Measurements from ENCODE around the gene ISLR. TPM values are rescaled to one million over a fixed set of nuclear protein-coding genes. Genes with fewer than 3 reads are reported as not detected.

Gene ISLR
- total and polyA plus RNA-seq, 2 of the 8 experiments (the other 6 are each of a cell fraction or from before 2014, with no cell fraction given), result 0.29 to 0.35 TPM

GRCh38 chr15:74196175-74196574 lies 22.7 kb downstream of the ISLR start:
- Histone ChIP-seq H2BK15ac (ENCODE audit: low read length) (no peak overlapping the region), H3K27me3 (replicated peaks in 1 of 4; ENCODE audit: control insufficient read depth in 3 of 4, extremely low read depth in 1 of 4, insufficient read depth in 3 of 4, low read length in 3 of 4) (no peaks in the 10 kb centered on the region), H3K18ac (ENCODE audit: extremely low read depth, low read length) (no peak overlapping the region), H4K8ac (ENCODE audit: extremely low read depth, insufficient read depth, low read length) (no peak overlapping the region), H2BK20ac (ENCODE audit: low read length) (no peak overlapping the region), H4K91ac (replicated peaks; ENCODE audit: insufficient read length, low read length) (no peak overlapping the region), H4K20me1 (replicated peaks in 1 of 2; ENCODE audit: control insufficient read depth in 1 of 2, insufficient read depth in 2 of 2, low read length in 2 of 2) (no peaks in the 10 kb centered on the region), H3K79me2 (ENCODE audit: control insufficient read depth in 1 of 2, insufficient read depth in 2 of 2, low read length in 2 of 2) (0 out of 4 replicates have a peak, but pooled peaks cover 0 to 4% of the 10 kb centered on the region in 2 experiments), H3K23me2 (ENCODE audit: low read depth, low read length) (0 out of 2 replicates have a peak, but pooled peaks cover 2% of the 10 kb centered on the region), H3K23ac (ENCODE audit: insufficient read length) (no peak overlapping the region), H2AK5ac (ENCODE audit: low read depth, low read length) (no peak overlapping the region), H4K5ac (ENCODE audit: insufficient read length, low read depth, low read length) (no peak overlapping the region), H2BK12ac (ENCODE audit: low read depth, low read length) (no peak overlapping the region), H2BK120ac (replicated peaks; ENCODE audit: low read depth, low read length) (no peak overlapping the region), H3K56ac (replicated peaks; ENCODE audit: insufficient read length, low read depth, low read length) (no peak overlapping the region), H2BK5ac (ENCODE audit: low read depth, low read length) (no peak overlapping the region), H3K36me3 (ENCODE audit: control insufficient read depth in 2 of 4, insufficient read depth in 4 of 4, low read length in 3 of 4) (no peaks in the 10 kb centered on the region), H3K9me3 (ENCODE audit: insufficient read depth in 2 of 2, low read depth in 1 of 2, low read length in 1 of 2) (no peaks in the 10 kb centered on the region), H2AFZ (ENCODE audit: low read length) (no peak overlapping the region), H3K79me1 (ENCODE audit: low read depth, low read length) (no peaks in the 10 kb centered on the region; the same call in 1 of the 2 replicates), H3K4me1 (replicated peaks in 1 of 4; ENCODE audit: control insufficient read depth in 3 of 4, insufficient read depth in 4 of 4, low read length in 3 of 4) (peaks cover 0 to 12% (median 6%) of the 10 kb centered on the region in 4 experiments; a peak in 6 of 7 replicates), H3K27ac (ENCODE audit: low read depth, low read length) (no peak overlapping the region), H3K4me3 (ENCODE audit: extremely low read depth in 1 of 4, insufficient read depth in 2 of 4, low read depth in 3 of 4, low read length in 4 of 4) (no peak overlapping the region), H3K9ac (replicated peaks in 1 of 4; ENCODE audit: extremely low read depth in 1 of 4, low read depth in 3 of 4, low read length in 3 of 4) (no peak overlapping the region), H3K4me2 (ENCODE audit: insufficient read depth in 1 of 2, low read depth in 2 of 2, low read length in 2 of 2) (no peak overlapping the region), H3K14ac (ENCODE audit: insufficient read length) (no peak overlapping the region), H3K4ac (replicated peaks; ENCODE audit: insufficient read length, low read depth, low read length) (no peak overlapping the region)
- ChIA-PET POLR2A (ENCODE audit: partially characterized antibody) (interaction anchor here (1.2 to 2.5 kb wide), 2 partner anchors 12 to 14 kb away, joined by 3 to 7 read pairs; no protein-coding TSS in a partner anchor), CTCF (ENCODE audit: partially characterized antibody) (interaction anchor here (0.7 to 6.1 kb wide), 11 partner anchors 9 to 222 kb away, joined by 3 to 38 read pairs (median 5); no protein-coding TSS in a partner anchor)
- TF ChIP-seq SIN3A (conservative IDR thresholded peaks at IDR 0.05 in 1 of 2, IDR thresholded peaks at IDR 0.05 in 1 of 2; ENCODE audit: low read depth in 1 of 2, low read length in 2 of 2), result no peak
- TF ChIP-seq SUZ12 (IDR thresholded peaks at IDR 0.05; ENCODE audit: low read length), result no peak
- TF ChIP-seq TBP (IDR thresholded peaks at IDR 0.05; ENCODE audit: low read depth, low read length), result no peak
- no peak for TF ChIP-seq CREB1 (IDR thresholded peaks at IDR 0.05)
- TF ChIP-seq HDAC2 (IDR thresholded peaks at IDR 0.05; ENCODE audit: borderline replicate concordance in 1 of 2, low read depth in 2 of 2, low read length in 2 of 2), result no peak
- TF ChIP-seq POLR2AphosphoS5 (IDR thresholded peaks at IDR 0.05; ENCODE audit: low read depth, low read length), result no peak
- no peak for TF ChIP-seq CBX8 (IDR thresholded peaks at IDR 0.05; ENCODE audit: borderline replicate concordance, low read depth, low read length)
- FAIRE-seq, result no peak
- WGBS, 2 experiments (ENCODE audit: extremely low coverage in 1 of 2, insufficient coverage in 1 of 2, insufficient read length in 1 of 2, insufficient replicate concordance in 2 of 2, low coverage in 1 of 2, low lambda C conversion rate in 2 of 2, missing lambda C conversion rate in 1 of 2), result 91% methylated on average over 7 of the region's 7 CpGs; no CpG with 5 or more reads in 1 of the 2 experiments
- no peak for DNase-seq (ENCODE audit: low read depth in 1 of 2, low spot score in 2 of 2)

Data from H1 (cell line).